GM21367 (cell line): ENCODE results near the gene BRD3.

Source experiments
- ATAC-seq: cut with Tn5 transposase; IDR thresholded peaks from one replicate; pipeline ENCODE4 v1.9.1; 2021; ENCODE audit not compliant: unreplicated experiment

The BRD3 gene

DNA sequence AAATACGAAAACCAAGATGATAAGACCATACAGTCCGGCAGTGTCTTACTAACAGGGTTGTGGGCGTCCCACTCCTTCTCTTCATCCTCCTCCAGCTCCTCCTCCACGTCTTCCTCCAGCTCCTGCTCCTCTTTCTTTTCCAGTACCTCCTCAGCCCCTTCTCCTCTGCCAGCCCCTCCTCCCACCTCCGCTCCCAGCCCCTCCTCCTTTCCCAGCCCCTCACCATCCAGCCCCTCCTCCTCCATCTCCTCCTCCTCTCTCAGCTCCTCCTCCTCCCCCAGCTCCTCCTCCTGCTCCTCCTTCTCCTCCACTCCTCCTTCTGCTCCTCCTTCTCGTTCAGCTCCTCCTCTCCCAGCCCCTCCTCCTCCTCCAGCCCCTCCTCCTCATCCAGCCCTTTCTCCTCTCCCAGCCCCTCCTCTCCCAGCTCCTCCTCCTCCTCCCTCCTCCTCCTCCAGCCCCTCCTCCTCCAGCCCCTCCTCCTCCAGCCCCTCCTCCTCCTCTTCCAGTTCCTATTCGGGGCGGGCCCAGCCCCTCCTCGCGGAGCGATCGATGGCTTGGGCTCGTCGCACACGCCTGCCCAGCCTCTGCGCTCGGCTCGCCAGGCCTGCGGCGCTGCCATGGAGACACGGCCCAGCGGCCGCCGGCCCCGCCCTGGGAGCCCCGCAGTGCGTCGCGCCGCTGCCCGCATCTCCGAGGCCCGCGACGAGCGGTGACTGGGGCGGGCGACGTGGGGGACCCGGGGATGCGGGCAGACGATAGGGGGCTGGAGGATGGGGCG, 42.8 kb downstream of the BRD3 start, which contains the start of gene BRD3OS:
Gene BRD3OS (plus strand): TSS at position 654 of the 778 bp plus-strand sequence. CDS start 1,267 bp downstream, outside the sequence.
- ATAC-seq: peak; percentile 75

DNA sequence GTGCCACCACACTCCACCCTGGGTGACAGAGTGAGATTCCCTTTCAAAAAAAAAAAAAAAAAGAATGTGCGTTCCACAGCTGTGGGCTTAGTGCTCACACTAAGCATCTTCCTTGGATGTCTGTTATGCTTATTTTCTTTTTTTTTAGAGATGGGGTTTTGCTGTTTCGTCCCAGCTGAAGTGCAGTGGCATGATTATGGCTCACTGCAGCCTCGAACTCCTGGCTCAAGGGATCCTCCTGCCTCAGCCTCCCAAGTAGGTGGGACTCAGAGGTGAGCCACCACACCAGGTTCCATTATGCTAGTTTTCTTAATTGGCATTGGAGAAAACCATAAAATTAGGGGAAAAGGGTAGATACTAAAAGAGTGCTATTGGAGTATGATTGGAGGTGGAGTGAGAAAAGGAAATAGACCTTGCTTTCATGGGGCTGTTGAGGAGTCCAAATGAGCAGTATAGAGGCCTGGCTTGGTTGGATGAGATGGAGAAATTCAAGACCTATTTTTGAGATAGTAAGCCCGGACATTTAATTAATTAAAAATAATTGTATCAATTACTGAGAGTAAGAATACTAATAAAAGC, 43.5 kb downstream of the BRD3 start:
- no peak for ATAC-seq

GRCh38 chr9:134014946-134015345, 52.9 kb downstream of the BRD3 start:
- ATAC-seq: no peak

- ATAC-seq: no peak
Observed at GRCh38 chr9:134011401-134011800, 56.4 kb downstream of the BRD3 start.

DNA sequence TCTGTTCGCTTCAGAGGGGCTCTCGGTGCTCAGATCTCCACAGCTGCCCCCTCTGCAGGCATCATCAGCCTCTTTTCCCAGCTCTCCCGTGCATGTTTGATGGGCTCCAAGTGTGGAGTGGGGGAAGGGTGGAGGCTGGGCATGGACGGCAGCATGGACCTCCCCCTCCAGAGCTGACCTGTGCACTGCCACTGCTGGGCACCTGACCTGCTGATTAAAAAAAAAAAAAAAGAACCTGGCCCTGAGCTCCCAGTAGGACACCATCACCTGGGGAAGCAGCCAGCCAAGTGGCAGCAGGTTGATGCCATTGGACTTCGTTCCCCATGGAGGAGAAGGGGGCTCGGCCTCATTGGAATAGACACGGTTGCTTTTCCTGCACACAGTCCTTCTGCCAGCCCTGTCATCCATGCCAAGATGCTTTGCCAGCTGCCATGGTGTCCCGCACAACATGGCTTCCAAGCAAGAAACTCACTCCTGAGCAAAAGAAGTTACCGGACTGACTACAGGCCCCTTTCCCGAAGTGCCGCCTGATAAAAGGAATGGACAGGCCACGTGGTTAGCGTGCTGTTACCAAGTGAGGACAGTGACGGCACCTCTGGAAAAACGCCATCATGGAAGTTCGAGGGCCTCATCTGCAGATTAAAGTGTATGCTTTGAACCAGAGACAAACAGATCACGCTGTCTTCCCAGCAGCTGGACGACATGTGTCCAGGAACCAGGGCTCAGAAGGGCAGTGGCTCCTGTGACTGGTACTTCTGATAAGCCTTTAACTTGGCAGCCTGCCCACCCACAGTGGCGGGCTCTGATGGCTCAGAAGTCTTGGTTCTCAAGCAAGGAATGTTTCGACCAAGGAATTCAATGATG, 57.3 kb downstream of the BRD3 start:
- no peak for ATAC-seq

DNA sequence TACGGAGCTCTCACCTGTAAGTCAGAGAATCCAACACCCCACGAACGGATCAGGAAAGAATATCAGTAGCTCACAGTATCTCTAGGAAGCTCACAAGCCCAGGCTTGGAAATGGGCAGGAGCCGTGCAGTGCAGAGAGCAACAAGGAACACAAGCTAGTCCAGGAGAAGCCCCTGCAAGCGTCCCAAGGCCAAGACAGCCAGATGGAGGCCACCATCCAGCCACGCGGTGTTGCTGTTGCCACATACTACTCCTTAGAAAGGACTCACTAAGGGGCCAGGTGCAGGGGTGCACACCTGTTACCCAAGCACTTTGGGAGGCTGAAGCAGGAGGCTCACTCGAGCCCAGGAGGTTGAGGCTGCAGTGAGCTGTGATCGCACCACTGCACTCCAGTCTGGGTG, 60.3 kb downstream of the BRD3 start:
- no peak for ATAC-seq

GRCh38 chr9:134007150-134007549, 60.7 kb downstream of the BRD3 start:
- no peak for ATAC-seq

- no peak for ATAC-seq
Observed at GRCh38 chr9:134005381-134005780, 62.4 kb downstream of the BRD3 start.

DNA sequence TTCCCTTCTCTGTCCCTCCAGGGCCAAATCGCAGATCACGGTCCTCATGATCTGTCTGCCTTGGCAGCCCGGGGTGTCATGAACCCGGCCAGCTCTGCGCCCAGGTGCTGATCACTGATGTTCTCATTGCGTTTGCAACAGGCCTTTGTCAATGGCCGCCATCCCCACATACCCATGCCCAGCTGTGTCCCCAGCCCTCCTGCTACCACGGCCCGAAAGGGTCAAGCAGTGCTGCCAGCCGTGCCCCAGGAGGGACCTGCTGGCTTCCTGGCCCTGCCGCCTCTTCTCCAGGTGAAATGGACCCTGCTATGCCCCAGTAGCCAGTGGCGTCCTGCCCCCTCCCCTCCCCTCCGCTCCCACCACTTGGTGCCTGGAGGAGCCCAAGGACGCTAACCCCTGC, 62.9 kb downstream of the BRD3 start:
- ATAC-seq: no peak

GRCh38 chr9:134004131-134004873, 63.5 kb downstream of the BRD3 start:
- ATAC-seq: no peak

DNA sequence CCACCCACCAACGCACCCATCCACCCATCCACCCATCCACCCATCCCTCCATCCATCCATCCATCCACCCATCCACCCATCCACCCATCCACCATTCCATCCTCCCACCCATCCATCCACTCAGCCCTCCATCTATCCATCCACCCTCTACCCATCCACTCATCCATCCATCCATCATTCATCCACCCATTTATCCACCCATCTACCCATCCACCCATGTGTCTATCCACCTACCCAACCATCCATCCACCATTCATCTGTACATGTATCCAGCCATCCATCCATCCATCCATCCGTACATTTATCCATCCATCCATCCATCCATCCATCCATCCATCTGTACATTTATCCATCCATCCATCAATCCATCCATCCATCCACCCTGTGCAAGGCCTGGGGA, 64.6 kb downstream of the BRD3 start:
- ATAC-seq: no peak

- ATAC-seq: no peak
Observed at GRCh38 chr9:134002796-134003195, 65.0 kb downstream of the BRD3 start.

- no peak for ATAC-seq
Observed at GRCh38 chr9:133999851-134000265, 68.0 kb downstream of the BRD3 start.

GRCh38 chr9:133998915-133999595, 68.8 kb downstream of the BRD3 start:
- ATAC-seq: no peak

- ATAC-seq: no peak
Observed at GRCh38 chr9:133997584-133997983, 70.2 kb downstream of the BRD3 start.

GRCh38 chr9:133996531-133997520, 71.0 kb downstream of the BRD3 start:
- ATAC-seq: no peak

GRCh38 chr9:133995012-133995896, 72.6 kb downstream of the BRD3 start:
- no peak for ATAC-seq

DNA sequence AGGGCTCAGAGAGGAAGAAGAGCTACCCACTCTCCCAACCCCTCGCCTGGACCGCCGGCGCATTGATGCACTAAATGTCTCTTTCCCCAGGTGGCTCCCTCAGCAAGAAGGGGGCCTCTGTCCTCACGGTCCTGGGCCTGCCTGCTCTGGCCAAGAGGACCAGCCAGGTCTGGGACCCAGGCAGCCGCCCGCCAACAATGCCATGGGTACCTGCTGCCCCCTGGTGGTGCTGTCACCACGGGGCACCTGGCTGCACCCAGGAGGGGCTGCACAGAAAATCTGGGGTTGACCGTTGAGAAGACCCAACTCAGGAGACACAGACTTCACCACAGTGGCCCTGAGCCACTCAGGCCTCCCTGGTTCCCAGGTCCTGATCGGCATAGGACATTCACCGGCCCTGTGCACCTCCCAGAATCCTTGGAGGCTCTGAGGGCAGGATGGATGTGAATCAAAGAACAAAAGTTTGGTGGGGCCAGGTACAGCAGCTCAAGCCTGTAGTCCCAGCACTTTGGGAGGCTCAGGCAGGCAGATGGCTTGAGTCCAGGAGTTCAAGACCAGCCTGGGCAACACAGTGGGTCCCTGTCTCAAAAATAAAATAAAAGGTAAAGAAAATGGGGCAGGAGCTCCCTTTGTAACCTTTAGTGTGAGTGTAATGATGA, 73.3 kb downstream of the BRD3 start:
- ATAC-seq: no peak
